ENCODE results near the gene TBC1D10B.

DNA sequence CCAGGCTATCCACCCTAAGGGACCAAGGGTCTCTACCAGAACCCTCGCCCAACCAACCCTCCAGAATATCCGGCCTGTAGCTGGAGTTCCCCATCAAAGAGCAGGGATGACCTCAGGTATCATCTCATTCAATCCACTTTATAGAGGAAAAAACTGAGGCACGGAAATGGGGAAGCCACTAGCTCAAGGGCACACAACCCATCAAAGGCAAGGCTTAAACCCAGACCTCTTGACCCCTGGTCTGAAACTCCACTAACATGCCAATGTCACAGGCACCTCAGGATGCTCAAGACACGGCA, 1.6 kb downstream of the TBC1D10B start:
- TF ChIP-seq POLR2AphosphoS5 (IDR thresholded peaks at IDR 0.05): no peak
- TF ChIP-seq POLR2A (IDR thresholded peaks at IDR 0.05): no peak

Measured in suprapubic skin (tissue), 4 donors.